T-helper 17 cell (primary cell): ENCODE data around the gene SFXN5. TPM values are rescaled to one million over a fixed set of nuclear protein-coding genes. Genes with fewer than 3 reads are reported as not detected.

Experiments used
- ATAC-seq: fragments of 150-1000 bp; cut with Tn5 transposase; 2 replicates; pipeline ENCODE4 v1.10.0; 2021; ENCODE audit warnings: mild to moderate bottlenecking, moderate library complexity
- DNase-seq, 3 donors: peaks; one replicate each; pipeline versions ENCODE4 v3.0.0 to v3.0.0-alpha.2; 2020 to 2021
- H3K9me3 ChIP-seq: one replicate; pipeline ENCODE4 v1.7.0; 2013; ENCODE audit warnings: low read length, mild to moderate bottlenecking; ENCODE audit not compliant: control insufficient read depth, poor library complexity, severe bottlenecking
- H3K27ac Mint-ChIP-seq: one replicate; pipeline ENCODE4 v1.8.0; 2022; ENCODE audit warnings: mild to moderate bottlenecking, moderate library complexity, mixed read lengths
- H3K27me3 Mint-ChIP-seq: one replicate; pipeline ENCODE4 v1.8.0; 2022; ENCODE audit warnings: mixed read lengths
- H3K36me3 Mint-ChIP-seq: one replicate; pipeline ENCODE4 v1.8.0; 2022; ENCODE audit warnings: low read depth, mixed read lengths
- H3K4me1 Mint-ChIP-seq: one replicate; pipeline ENCODE4 v1.8.0; 2022; ENCODE audit warnings: mild to moderate bottlenecking, mixed read lengths
- H3K4me3 Mint-ChIP-seq: one replicate; pipeline ENCODE4 v1.8.0; 2022; ENCODE audit warnings: mild to moderate bottlenecking, moderate library complexity, mixed read lengths
- total RNA-seq, 4 donors: library from RNA in 2 of 4; stranded (reverse) in 2 of 4; gene quantifications; one replicate each; pipeline ENCODE4 v1.2.3 and lab custom pipeline; 2022 to 2026

Gene SFXN5
- total RNA-seq, 2 donors from 2014 or later = 7.0 to 10.0 TPM

- no peaks in the 10 kb centered on the region for H3K9me3 ChIP-seq
- ATAC-seq (peak; percentile 10), DNase-seq (no peak)
- H3K27me3 Mint-ChIP-seq = no peaks in the 10 kb centered on the region
- peak overlapping the region; percentile 77 for H3K27ac Mint-ChIP-seq
- peaks cover 29% of the 10 kb centered on the region for H3K4me1 Mint-ChIP-seq
- H3K36me3 Mint-ChIP-seq = no peaks in the 10 kb centered on the region
- H3K4me3 Mint-ChIP-seq = peak overlapping the region; percentile 92
These were observed 116.9 kb downstream of the SFXN5 start for GRCh38 chr2:72954376-72955227.

GRCh38 chr2:72953976-72954375 is 117.5 kb downstream of the SFXN5 start:
- peak overlapping the region; percentile 92 for H3K4me3 Mint-ChIP-seq
- H3K27ac Mint-ChIP-seq = peak overlapping the region; percentile 77

GRCh38 chr2:72953528-72953927 is 118.0 kb downstream of the SFXN5 start:
- H3K9me3 ChIP-seq = no peaks in the 10 kb centered on the region
- Mint-ChIP-seq H3K36me3 (no peaks in the 10 kb centered on the region), H3K27ac (peak overlapping the region; percentile 77), H3K4me1 (peaks cover 30% of the 10 kb centered on the region), H3K27me3 (no peaks in the 10 kb centered on the region), H3K4me3 (peak overlapping the region; percentile 92)
- ATAC-seq (no peak), DNase-seq (no peak)

More at GRCh38 chr2:72953976-72954375, 117.5 kb downstream of the SFXN5 start:
- DNase-seq = no peak
- Mint-ChIP-seq H3K4me1 (peaks cover 27% of the 10 kb centered on the region), H3K27me3 (no peaks in the 10 kb centered on the region), H3K36me3 (no peaks in the 10 kb centered on the region)
- peak; percentile 81 for ATAC-seq
- H3K9me3 ChIP-seq = no peaks in the 10 kb centered on the region

- ATAC-seq = no peak
- Mint-ChIP-seq H3K27me3 (no peaks in the 10 kb centered on the region), H3K4me1 (peaks cover 30% of the 10 kb centered on the region), H3K36me3 (no peaks in the 10 kb centered on the region), H3K27ac (peak overlapping the region; percentile 77), H3K4me3 (no peak overlapping the region)
- DNase-seq = no peak
- H3K9me3 ChIP-seq = no peaks in the 10 kb centered on the region
These were observed 118.6 kb downstream of the SFXN5 start for GRCh38 chr2:72952961-72953360.

GRCh38 chr2:72952110-72952823 is 119.2 kb downstream of the SFXN5 start:
- no peaks in the 10 kb centered on the region for H3K9me3 ChIP-seq
- peaks cover under 1% of the 10 kb centered on the region for H3K27me3 Mint-ChIP-seq
- H3K36me3 Mint-ChIP-seq = no peaks in the 10 kb centered on the region
- peak overlapping the region; percentile 11 for H3K27ac Mint-ChIP-seq
- no peak for DNase-seq
- H3K4me3 Mint-ChIP-seq = no peak overlapping the region
- peaks cover 30% of the 10 kb centered on the region for H3K4me1 Mint-ChIP-seq
- ATAC-seq = no peak

GRCh38 chr2:72951303-72952095 is 120.0 kb downstream of the SFXN5 start:
- peaks cover 5% of the 10 kb centered on the region for H3K27me3 Mint-ChIP-seq
- H3K36me3 Mint-ChIP-seq = no peaks in the 10 kb centered on the region
- H3K27ac Mint-ChIP-seq = peak overlapping the region; percentile 11

GRCh38 chr2:72950558-72951255 is 120.8 kb downstream of the SFXN5 start:
- H3K9me3 ChIP-seq = no peaks in the 10 kb centered on the region
- H3K4me3 Mint-ChIP-seq = no peak overlapping the region
- ATAC-seq = no peak
- H3K27me3 Mint-ChIP-seq = peaks cover 5% of the 10 kb centered on the region
- H3K4me1 Mint-ChIP-seq = peaks cover 28% of the 10 kb centered on the region
- DNase-seq = no peak
- no peaks in the 10 kb centered on the region for H3K36me3 Mint-ChIP-seq
- H3K27ac Mint-ChIP-seq = no peak overlapping the region

More at GRCh38 chr2:72951303-72952095, 120.0 kb downstream of the SFXN5 start:
- ATAC-seq = no peak
- peaks cover 28% of the 10 kb centered on the region for H3K4me1 Mint-ChIP-seq
- no peak for DNase-seq
- no peak overlapping the region for H3K4me3 Mint-ChIP-seq
- H3K9me3 ChIP-seq = no peaks in the 10 kb centered on the region

GRCh38 chr2:72949642-72950041 is 121.9 kb downstream of the SFXN5 start:
- peaks cover 27% of the 10 kb centered on the region for H3K4me1 Mint-ChIP-seq
- no peaks in the 10 kb centered on the region for H3K36me3 Mint-ChIP-seq
- DNase-seq (no peak), ATAC-seq (no peak)
- H3K4me3 Mint-ChIP-seq = no peak overlapping the region
- H3K9me3 ChIP-seq = no peaks in the 10 kb centered on the region
- H3K27me3 Mint-ChIP-seq = peaks cover 5% of the 10 kb centered on the region
- H3K27ac Mint-ChIP-seq = no peak overlapping the region

GRCh38 chr2:72949045-72949444 is 122.5 kb downstream of the SFXN5 start:
- H3K27ac Mint-ChIP-seq = no peak overlapping the region

GRCh38 chr2:72947952-72948830 is 123.3 kb downstream of the SFXN5 start:
- no peaks in the 10 kb centered on the region for H3K9me3 ChIP-seq
- no peaks in the 10 kb centered on the region for H3K36me3 Mint-ChIP-seq
- ATAC-seq (no peak), DNase-seq (no peak)
- H3K4me1 Mint-ChIP-seq = peaks cover 12% of the 10 kb centered on the region
- no peak overlapping the region for H3K27ac Mint-ChIP-seq
- peaks cover 5% of the 10 kb centered on the region for H3K27me3 Mint-ChIP-seq
- H3K4me3 Mint-ChIP-seq = no peak overlapping the region

More at GRCh38 chr2:72949045-72949444, 122.5 kb downstream of the SFXN5 start:
- H3K9me3 ChIP-seq = no peaks in the 10 kb centered on the region
- Mint-ChIP-seq H3K4me3 (no peak overlapping the region), H3K27me3 (peaks cover 5% of the 10 kb centered on the region), H3K36me3 (no peaks in the 10 kb centered on the region), H3K4me1 (peaks cover 21% of the 10 kb centered on the region)
- DNase-seq = no peak
- ATAC-seq = no peak

- Mint-ChIP-seq H3K36me3 (no peaks in the 10 kb centered on the region), H3K27me3 (peaks cover 5% of the 10 kb centered on the region), H3K27ac (no peak overlapping the region), H3K4me1 (peaks cover 10% of the 10 kb centered on the region), H3K4me3 (no peak overlapping the region)
- ATAC-seq (no peak), DNase-seq (no peak)
- H3K9me3 ChIP-seq = no peaks in the 10 kb centered on the region
These were observed 125.0 kb downstream of the SFXN5 start for GRCh38 chr2:72946466-72946865.
